HepG2 (cell line): ENCODE data around the gene BRIP1. TPM values are rescaled to one million over a fixed set of nuclear protein-coding genes. Genes with fewer than 3 reads are reported as not detected.

Experiments
- ATAC-seq: fragments of 200-7000 bp; cut with Tn5 transposase; 3 replicates; pipeline ENCODE4 v1.9.1; 2020; ENCODE audit warnings: mild to moderate bottlenecking, moderate library complexity
- BruUV-seq: library from RNA; stranded (reverse); fragments of 400-500 nt; replicated peaks from 2 replicates; lab custom pipeline; 2021; lab: Mats Ljungman, UMichigan
- CTCF ChIA-PET: fragments of 300-600 bp; formaldehyde crosslinking; extraction: SDS; loops from one replicate; lab custom pipeline; 2021; ENCODE audit warnings: low total read pairs, inconsistent platforms, low intra/inter-chr PET ratio; lab: Yijun Ruan, JAX
- POLR2A ChIA-PET: fragments of 350-600 bp; sonication (Branson Sonifier 250); formaldehyde crosslinking; loops from one replicate; lab custom pipeline; 2020; ENCODE audit warnings: antibody characterized with exemption, inconsistent platforms; lab: Yijun Ruan, JAX
- DNase-seq: peaks from one replicate; pipeline ENCODE4 v3.0.0-alpha.2; 2015; ENCODE audit warnings: low spot score
- FAIRE-seq: peaks from 3 replicates; lab custom pipeline; 2011; peaks lifted over from hg19 to GRCh38; lab: Jason Lieb, UNC
- H2AFZ ChIP-seq: one replicate; pipeline ENCODE4 v1.6.1; 2011; ENCODE audit warnings: low read length, inconsistent platforms
- H3K27ac ChIP-seq: fragments of 300-600 bp; 3 replicates; pipeline ENCODE4 v1.8.0; 2011; ENCODE audit warnings: mixed run types, mild to moderate bottlenecking, mixed read lengths, low read length, inconsistent platforms; ENCODE audit not compliant: insufficient read depth; ENCODE audit errors: extremely low read length
- H3K27me3 ChIP-seq, 2 experiments: fragments of 200-600 bp in 1 of 2; 2 replicates in 1 of 2; 3 replicates in 1 of 2; pipeline versions ENCODE4 v1.6.0 to v1.8.0; 2011; ENCODE audit warnings: low read length in 2 of 2, mild to moderate bottlenecking in 2 of 2, moderate library complexity in 2 of 2, inconsistent platforms in 1 of 2; ENCODE audit not compliant: insufficient read depth in 2 of 2, control insufficient read depth in 1 of 2
- H3K36me3 ChIP-seq, 2 experiments: fragments of 200-600 bp in 1 of 2; replicated peaks in 1 of 2; 2 replicates in 1 of 2; 3 replicates in 1 of 2; pipeline versions ENCODE4 v1.5.1 to v1.8.0; 2011; ENCODE audit warnings: low read length in 2 of 2, inconsistent platforms in 1 of 2; ENCODE audit not compliant: insufficient read depth in 2 of 2, control insufficient read depth in 1 of 2
- H3K4me1 ChIP-seq: 2 replicates; pipeline ENCODE4 v1.5.1; 2012; ENCODE audit warnings: low read length, inconsistent platforms; ENCODE audit not compliant: insufficient read depth
- H3K4me2 ChIP-seq: 2 replicates; pipeline ENCODE4 v1.6.0; 2011; ENCODE audit warnings: low read depth, low read length, inconsistent platforms
- H3K4me3 ChIP-seq, 3 experiments: fragments of 200-600 bp in 1 of 3; sonication (generic), shearing (Covaris generic) in 1 of 3; replicated peaks in 1 of 3; 2 replicates each; pipeline ENCODE4 v1.5.1; 2011 to 2016; ENCODE audit warnings: low read length in 3 of 3, inconsistent platforms in 2 of 3, low read depth in 2 of 3, mild to moderate bottlenecking in 2 of 3, control low read depth in 1 of 3, mixed read lengths in 1 of 3; ENCODE audit not compliant: insufficient read depth in 1 of 3
- H3K79me2 ChIP-seq: one replicate; pipeline ENCODE4 v1.6.1; 2011; ENCODE audit warnings: low read length, inconsistent platforms; ENCODE audit not compliant: insufficient read depth
- H3K9ac ChIP-seq: 2 replicates; pipeline ENCODE4 v1.6.0; 2011; ENCODE audit warnings: mild to moderate bottlenecking, low read depth, low read length, inconsistent platforms; ENCODE audit not compliant: insufficient read depth
- H3K9me3 ChIP-seq: 2 replicates; pipeline ENCODE4 v1.5.1; 2012; ENCODE audit warnings: mild to moderate bottlenecking, low read length
- H4K20me1 ChIP-seq: 2 replicates; pipeline ENCODE4 v1.6.0; 2011; ENCODE audit warnings: inconsistent platforms, mild to moderate bottlenecking, low read length, moderate library complexity; ENCODE audit not compliant: insufficient read depth
- BHLHE40 ChIP-seq: IDR thresholded peaks from 2 replicates; pipeline ENCODE4 v1.6.1; 2011; ENCODE audit warnings: low read length, improper control_type of control experiment
- GLMP ChIP-seq: sonication (generic); formaldehyde crosslinking; IDR thresholded peaks from 2 replicates; pipeline ENCODE4 v1.9.0; 2021; ENCODE audit warnings: missing genetic modification reagents, mild to moderate bottlenecking, borderline replicate concordance
- KDM3A ChIP-seq: IDR thresholded peaks from 2 replicates; pipeline ENCODE4 v1.6.1; 2018; ENCODE audit warnings: low read depth, missing compliant biosample characterization
- PHF21A ChIP-seq: sonication (generic); formaldehyde crosslinking; IDR thresholded peaks from 2 replicates; pipeline ENCODE4 v1.5.0; 2020; ENCODE audit warnings: mild to moderate bottlenecking, missing genetic modification reagents
- PHF8 ChIP-seq: sonication (generic); formaldehyde crosslinking; IDR thresholded peaks from 2 replicates; pipeline ENCODE4 v1.5.0; 2020; ENCODE audit warnings: missing genetic modification reagents
- SP2 ChIP-seq: sonication (generic); formaldehyde crosslinking; IDR thresholded peaks from 2 replicates; pipeline ENCODE4 v1.5.1; 2020; ENCODE audit warnings: mild to moderate bottlenecking, missing genetic modification reagents
- STAG1 ChIP-seq: sonication (generic); formaldehyde crosslinking; IDR thresholded peaks from 2 replicates; pipeline ENCODE4 v1.4.0; 2020; ENCODE audit warnings: missing genetic modification reagents
- ZBTB20 ChIP-seq: sonication (generic); formaldehyde crosslinking; IDR thresholded peaks from 2 replicates; pipeline ENCODE4 v1.8.1; 2023; ENCODE audit warnings: missing genetic modification reagents, low read depth, mild to moderate bottlenecking, borderline replicate concordance
- ZEB1 ChIP-seq: IDR thresholded peaks from 2 replicates; pipeline ENCODE4 v1.6.1; 2012; ENCODE audit warnings: mild to moderate bottlenecking, low read depth, inconsistent platforms; ENCODE audit not compliant: insufficient replicate concordance
- ZNF329 ChIP-seq: sonication (generic); formaldehyde crosslinking; IDR thresholded peaks from 2 replicates; pipeline ENCODE4 v1.9.0; 2021; ENCODE audit warnings: low read depth, mild to moderate bottlenecking, missing genetic modification reagents
- ZNF577 ChIP-seq: sonication (generic); formaldehyde crosslinking; IDR thresholded peaks from 2 replicates; pipeline ENCODE4 v1.4.0; 2020; ENCODE audit warnings: mild to moderate bottlenecking, low read depth, missing genetic modification reagents, borderline replicate concordance
- ZNF605 ChIP-seq: sonication (generic); formaldehyde crosslinking; IDR thresholded peaks from 2 replicates; pipeline ENCODE4 v1.8.0; 2022; ENCODE audit warnings: mild to moderate bottlenecking, missing genetic modification reagents
- ZNF703 ChIP-seq: sonication (generic); formaldehyde crosslinking; IDR thresholded peaks from 2 replicates; pipeline ENCODE4 v1.5.1; 2020; ENCODE audit warnings: missing genetic modification reagents, mild to moderate bottlenecking, moderate library complexity, borderline replicate concordance
- ZNF749 ChIP-seq: sonication (generic); formaldehyde crosslinking; IDR thresholded peaks from 2 replicates; pipeline ENCODE4 v1.8.0; 2022; ENCODE audit warnings: mild to moderate bottlenecking, missing genetic modification reagents, moderate library complexity, borderline replicate concordance
- ZSCAN20 ChIP-seq: sonication (generic); formaldehyde crosslinking; IDR thresholded peaks from 2 replicates; pipeline ENCODE4 v1.4.0; 2020; ENCODE audit warnings: missing genetic modification reagents, mild to moderate bottlenecking, borderline replicate concordance
- WGBS: methylation state at CpG from one replicate; pipeline ENCODE4 v1.1.6; 2017; ENCODE audit warnings: low lambda C conversion rate; 5-methylcytosine and 5-hydroxymethylcytosine counted together
- in situ Hi-C: cut with HindIII; loops from 2 replicates; pipeline ENCODE4 v1.10.0; 2017; ENCODE audit warnings: low pct_unique_long_range_greater_than_20kb; ENCODE audit not compliant: extremely low pct_ligation_motif_present
- intact Hi-C: fragments of 100-400 bp; cut with micrococcal nuclease; formaldehyde crosslinking; loops from one replicate; pipeline ENCODE4 v1.10.0; 2022; ENCODE audit not compliant: unreplicated experiment
- polyA plus RNA-seq, 8 experiments: library from polyadenylated mRNA; depleted of rRNA in 3 of 8; stranded (reverse) in 7 of 8; unstranded in 1 of 8; fragments of >200 nt; fragmentation: Illumina TruSeq in 4 of 8; extraction: Trizol in 4 of 8; gene quantifications; 2 replicates each; pipeline versions ENCODE4 v1.2.1 to v1.2.3, GENCODE V29; 2011 to 2016; ENCODE audit warnings: low read depth in 4 of 8, missing spikeins in 1 of 8, mixed read lengths in 1 of 8; ENCODE audit not compliant: insufficient read depth in 1 of 8
- total RNA-seq, 5 experiments: library from RNA; depleted of rRNA; stranded (reverse); fragments of >200 nt; fragmentation: Illumina TruSeq; extraction: Trizol; gene quantifications; 2 replicates each; pipeline ENCODE4 v1.2.3, GENCODE V29; 2016; ENCODE audit warnings: low read depth in 1 of 5
- TF ChIP-seq, protein P1 (sequence below): sonication (generic); formaldehyde crosslinking; IDR thresholded peaks from 2 replicates; pipeline ENCODE4 v1.5.0; 2020; ENCODE audit warnings: missing genetic modification reagents
- TF ChIP-seq, protein P2 (sequence below): sonication (generic); formaldehyde crosslinking; IDR thresholded peaks from 2 replicates; pipeline ENCODE4 v1.4.0; 2020; ENCODE audit warnings: mild to moderate bottlenecking, missing genetic modification reagents, borderline replicate concordance
- TF ChIP-seq, protein P3 (sequence below): sonication (generic); formaldehyde crosslinking; IDR thresholded peaks from 2 replicates; pipeline ENCODE4 v1.4.0; 2020; ENCODE audit warnings: missing genetic modification reagents, borderline replicate concordance

BRIP1 gene
- total and polyA plus RNA-seq, 2 of the 13 experiments (the other 11 are each of a cell fraction or from before 2014, with no cell fraction given), result 3.8 to 27.7 TPM

GRCh38 chr17:61761827-61762226 is 101.5 kb downstream of the BRIP1 start:
- no peak overlapping the region for H2AFZ ChIP-seq
- intact Hi-C loops, result no loop called here
- H3K4me1 ChIP-seq, result no peaks in the 10 kb centered on the region
- ATAC-seq (no peak), FAIRE-seq (no peak), DNase-seq (no peak)
- H3K4me2 ChIP-seq, result no peak overlapping the region
- ChIA-PET CTCF (no interaction called here), POLR2A (no interaction called here)
- in situ Hi-C loops, result no loop called here
- no peaks in the 10 kb centered on the region for H3K27me3 ChIP-seq
- TF ChIP-seq BHLHE40 (no peak), SP2 (CRISPR knock-in tag) (no peak), ZBTB20 (CRISPR knock-in tag) (no peak), ZNF749 (CRISPR knock-in tag) (no peak), GLMP (no peak), ZNF605 (CRISPR knock-in tag) (no peak), ZSCAN20 (no peak), ZNF577 (CRISPR knock-in tag) (no peak), PHF21A (CRISPR knock-in tag) (no peak), ZNF329 (CRISPR knock-in tag) (no peak), KDM3A (CRISPR knock-in tag) (no peak), STAG1 (no peak), PHF8 (no peak), ZEB1 (no peak), ZNF703 (CRISPR knock-in tag) (no peak)
- TF ChIP-seq, protein P1, sequence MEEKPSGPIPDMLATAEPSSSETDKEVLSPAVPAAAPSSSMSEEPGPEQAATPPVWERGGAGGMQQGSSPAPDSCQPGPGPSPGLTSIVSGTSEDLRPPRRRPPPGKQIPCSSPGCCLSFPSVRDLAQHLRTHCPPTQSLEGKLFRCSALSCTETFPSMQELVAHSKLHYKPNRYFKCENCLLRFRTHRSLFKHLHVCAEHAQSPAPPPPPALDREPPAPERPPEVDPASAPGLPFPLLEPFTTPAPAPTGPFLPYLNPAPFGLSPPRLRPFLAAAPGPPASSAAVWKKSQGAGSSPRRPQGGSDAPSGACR (CRISPR knock-in tag), result no peak
- TF ChIP-seq, protein P2, sequence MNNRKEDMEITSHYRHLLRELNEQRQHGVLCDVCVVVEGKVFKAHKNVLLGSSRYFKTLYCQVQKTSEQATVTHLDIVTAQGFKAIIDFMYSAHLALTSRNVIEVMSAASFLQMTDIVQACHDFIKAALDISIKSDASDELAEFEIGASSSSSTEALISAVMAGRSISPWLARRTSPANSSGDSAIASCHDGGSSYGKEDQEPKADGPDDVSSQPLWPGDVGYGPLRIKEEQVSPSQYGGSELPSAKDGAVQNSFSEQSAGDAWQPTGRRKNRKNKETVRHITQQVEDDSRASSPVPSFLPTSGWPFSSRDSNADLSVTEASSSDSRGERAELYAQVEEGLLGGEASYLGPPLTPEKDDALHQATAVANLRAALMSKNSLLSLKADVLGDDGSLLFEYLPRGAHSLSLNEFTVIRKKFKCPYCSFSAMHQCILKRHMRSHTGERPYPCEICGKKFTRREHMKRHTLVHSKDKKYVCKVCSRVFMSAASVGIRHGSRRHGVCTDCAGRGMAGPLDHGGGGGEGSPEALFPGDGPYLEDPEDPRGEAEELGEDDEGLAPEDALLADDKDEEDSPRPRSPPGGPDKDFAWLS (CRISPR knock-in tag), result no peak
- TF ChIP-seq, protein P3, sequence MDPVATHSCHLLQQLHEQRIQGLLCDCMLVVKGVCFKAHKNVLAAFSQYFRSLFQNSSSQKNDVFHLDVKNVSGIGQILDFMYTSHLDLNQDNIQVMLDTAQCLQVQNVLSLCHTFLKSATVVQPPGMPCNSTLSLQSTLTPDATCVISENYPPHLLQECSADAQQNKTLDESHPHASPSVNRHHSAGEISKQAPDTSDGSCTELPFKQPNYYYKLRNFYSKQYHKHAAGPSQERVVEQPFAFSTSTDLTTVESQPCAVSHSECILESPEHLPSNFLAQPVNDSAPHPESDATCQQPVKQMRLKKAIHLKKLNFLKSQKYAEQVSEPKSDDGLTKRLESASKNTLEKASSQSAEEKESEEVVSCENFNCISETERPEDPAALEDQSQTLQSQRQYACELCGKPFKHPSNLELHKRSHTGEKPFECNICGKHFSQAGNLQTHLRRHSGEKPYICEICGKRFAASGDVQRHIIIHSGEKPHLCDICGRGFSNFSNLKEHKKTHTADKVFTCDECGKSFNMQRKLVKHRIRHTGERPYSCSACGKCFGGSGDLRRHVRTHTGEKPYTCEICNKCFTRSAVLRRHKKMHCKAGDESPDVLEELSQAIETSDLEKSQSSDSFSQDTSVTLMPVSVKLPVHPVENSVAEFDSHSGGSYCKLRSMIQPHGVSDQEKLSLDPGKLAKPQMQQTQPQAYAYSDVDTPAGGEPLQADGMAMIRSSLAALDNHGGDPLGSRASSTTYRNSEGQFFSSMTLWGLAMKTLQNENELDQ (CRISPR knock-in tag), result no peak
- H4K20me1 ChIP-seq, result no peaks in the 10 kb centered on the region
- no peak overlapping the region for H3K27ac ChIP-seq
- 0 out of 5 replicates have a peak, but pooled peaks cover 1 to 7% of the 10 kb centered on the region in 2 experiments for H3K36me3 ChIP-seq
- H3K4me3 ChIP-seq, result no peak overlapping the region
- H3K9ac ChIP-seq, result no peak overlapping the region
- BruUV-seq, result no TSS peak
- H3K9me3 ChIP-seq, result no peaks in the 10 kb centered on the region
- WGBS, result 93% methylated on average over 2 of the region's 2 CpGs
- no peaks in the 10 kb centered on the region for H3K79me2 ChIP-seq
